Measurements from ENCODE around the gene PRPF19.

DNA sequence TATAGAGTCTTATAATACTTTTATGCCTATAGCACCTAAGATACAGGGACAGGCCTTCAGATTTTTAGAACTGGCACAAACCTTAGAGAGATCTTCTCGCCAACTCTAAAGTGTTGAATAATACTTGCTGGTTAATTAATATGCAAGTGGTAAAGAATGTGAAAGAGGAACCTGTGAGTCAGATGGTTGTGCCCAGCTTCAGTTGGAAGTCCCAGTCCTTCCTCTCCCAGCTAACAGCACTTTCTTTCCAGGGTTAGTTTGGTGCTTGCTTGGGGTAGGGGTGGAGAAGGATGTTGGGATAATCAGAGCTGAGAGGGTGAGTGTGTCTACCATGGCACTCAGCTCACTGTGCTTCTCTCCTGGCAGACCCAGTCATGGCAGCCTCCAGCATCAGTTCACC, 12.9 kb upstream of the PRPF19 start:
- TF ChIP-seq YY1 (IDR thresholded peaks at IDR 0.05; ENCODE audit: insufficient read depth, insufficient read length), result no peak
- no peak for TF ChIP-seq ZNF274 (IDR thresholded peaks at IDR 0.05; ENCODE audit: low read depth, low read length)

Measured in NT2/D1 (cell line).